ENCODE results near the gene NACC1. TPM values are rescaled to one million over a fixed set of nuclear protein-coding genes. Genes with fewer than 3 reads are reported as not detected.

NACC1 gene
- total and polyA plus RNA-seq, 2 of the 8 experiments (the other 6 are each of a cell fraction or from before 2014, with no cell fraction given): 234 to 301 TPM

- peak; percentile 82 for TF ChIP-seq CREB1 (IDR thresholded peaks at IDR 0.05)
- TF ChIP-seq TAF7 (optimal IDR thresholded peaks at IDR 0.05; ENCODE audit: borderline replicate concordance, low read depth, low read length): peak; percentile 72
- peak in 1 of 2 experiments; percentile 43; a peak in 1 of 4 replicates for TF ChIP-seq SIN3A (conservative IDR thresholded peaks at IDR 0.05 in 1 of 2, IDR thresholded peaks at IDR 0.05 in 1 of 2; ENCODE audit: low read depth in 1 of 2, low read length in 2 of 2)
- TF ChIP-seq CTCF (IDR thresholded peaks at IDR 0.05; ENCODE audit: control extremely low read depth in 1 of 3, insufficient read depth in 1 of 3, low read depth in 1 of 3, low read length in 3 of 3): peak in 2 of 3 experiments; percentile 5 to 10; a peak in 2 of 4 replicates
- no peak for TF ChIP-seq CHD7 (IDR thresholded peaks at IDR 0.05; ENCODE audit: insufficient replicate concordance, low read length)
- TF ChIP-seq CBX8 (IDR thresholded peaks at IDR 0.05; ENCODE audit: borderline replicate concordance, low read depth, low read length): no peak
- no peak; the same call in 1 of the 2 replicates for TF ChIP-seq TAF1 (IDR thresholded peaks at IDR 0.05; ENCODE audit: low read depth, low read length)
- peak in 1 of 2 experiments; percentile 73; a peak in 1 of 3 replicates for TF ChIP-seq POLR2A (IDR thresholded peaks at IDR 0.05; ENCODE audit: control extremely low read depth in 1 of 2, low read depth in 2 of 2, low read length in 2 of 2)
Observed at GRCh38 chr19:13153569-13154240, 35.6 kb downstream of the NACC1 start (continued).

All from H1 (cell line).